ENCODE measurements around the gene LRRC8B. TPM values are rescaled to one million over a fixed set of nuclear protein-coding genes. Genes with fewer than 3 reads are reported as not detected.
A peak's percentile ranks its signal among the peaks of the same experiment; 100 is the strongest.
"Not testable (repeated sequence)": the region's sequence is repeated elsewhere in the genome, so short reads cannot be mapped to it uniquely, and the experiment has no call there.

The LRRC8B gene
- polyA plus RNA-seq, 2 of the 4 experiments (the other 2 are of a cell fraction) = 3.2 to 10.3 TPM

DNA sequence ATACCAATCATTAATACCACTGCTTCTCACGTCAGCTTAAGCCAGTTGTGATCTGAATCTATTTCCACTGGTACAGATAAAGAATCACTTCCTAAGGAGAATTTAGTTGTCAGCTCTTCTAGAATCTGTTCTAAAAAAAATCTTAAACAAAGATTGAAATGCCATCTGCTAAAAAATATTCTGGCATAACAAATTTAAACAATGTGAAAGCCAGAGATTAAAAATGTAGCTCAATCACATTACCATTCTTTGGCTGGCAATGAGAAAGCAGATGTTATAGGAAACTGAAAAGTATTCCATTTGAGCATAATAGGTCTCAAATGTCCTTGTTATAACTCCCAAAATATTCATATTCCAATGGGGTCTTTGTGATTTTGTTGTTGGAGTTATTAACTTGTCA, 21.7 kb upstream of the LRRC8B start:
- DNase-seq (ENCODE audit: low read depth in 1 of 2, low spot score in 1 of 2) = no peak
- no peak for FAIRE-seq
- POLR2A ChIA-PET = no interaction called here
- H3K4me3 ChIP-seq = no peak overlapping the region
- no peak overlapping the region for H3K27ac ChIP-seq
- no peak for ATAC-seq
- H3K4me1 ChIP-seq = no peaks in the 10 kb centered on the region
- no peak overlapping the region for H3K4me2 ChIP-seq
- WGBS (ENCODE audit: missing lambda C conversion rate) = 88% methylated on average over 1 of the region's 1 CpG
- TF ChIP-seq NPAS2 (CRISPR knock-in tag; IDR thresholded peaks at IDR 0.05; ENCODE audit: borderline replicate concordance) = no peak
- TF ChIP-seq BHLHE40 (IDR thresholded peaks at IDR 0.05; ENCODE audit: low read depth, low read length) = no peak
- no peak for TF ChIP-seq ZC3H11A (IDR thresholded peaks at IDR 0.05)
- no peak for TF ChIP-seq JUNB (IDR thresholded peaks at IDR 0.05)
- TF ChIP-seq HEYL (CRISPR knock-in tag; IDR thresholded peaks at IDR 0.05) = no peak
- TF ChIP-seq HOXB5 (CRISPR knock-in tag; IDR thresholded peaks at IDR 0.05) = no peak
- TF ChIP-seq HOXB13 (CRISPR knock-in tag; IDR thresholded peaks at IDR 0.05; ENCODE audit: low read depth) = no peak
- no peak for TF ChIP-seq MAZ (IDR thresholded peaks at IDR 0.05; ENCODE audit: borderline replicate concordance, low read depth, low read length)
- no peak for TF ChIP-seq RFX5 (IDR thresholded peaks at IDR 0.05)
- TF ChIP-seq FOSL2 (IDR thresholded peaks at IDR 0.05) = no peak
- TF ChIP-seq FOSL2 (CRISPR knock-in tag; IDR thresholded peaks at IDR 0.05) = no peak
- CTCF ChIA-PET = no interaction called here
- H3K9me3 ChIP-seq = no peaks in the 10 kb centered on the region

GRCh38 chr1:89503690-89504089, 20.9 kb upstream of the LRRC8B start:
- Histone ChIP-seq H3K4me1 (no peaks in the 10 kb centered on the region), H3K27ac (no peak overlapping the region), H3K4me3 (no peak overlapping the region), H3K4me2 (no peak overlapping the region), H3K9me3 (no peaks in the 10 kb centered on the region)
- WGBS (ENCODE audit: missing lambda C conversion rate) = 43% methylated on average over 2 of the region's 2 CpGs
- ATAC-seq (no peak), DNase-seq (ENCODE audit: low read depth in 1 of 2, low spot score in 1 of 2) (no peak), FAIRE-seq (no peak)
- ChIA-PET CTCF (interaction anchor here (0.9 kb wide), 1 partner anchor 20 kb away, joined by 3 read pairs; no protein-coding TSS in a partner anchor), POLR2A (no interaction called here)
- TF ChIP-seq ZFP36 (IDR thresholded peaks at IDR 0.05; ENCODE audit: borderline replicate concordance, partially characterized antibody) (no peak), MAZ (IDR thresholded peaks at IDR 0.05; ENCODE audit: borderline replicate concordance, low read depth, low read length) (no peak), RFX5 (IDR thresholded peaks at IDR 0.05) (no peak)

- H3K4me1 ChIP-seq; H3K9me3 ChIP-seq; DNase-seq (ENCODE audit: low read depth in 1 of 2, low spot score in 1 of 2); POLR2A ChIA-PET; H3K4me3 ChIP-seq; H3K27ac ChIP-seq; H3K4me2 ChIP-seq; ATAC-seq; CTCF ChIA-PET; FAIRE-seq: not testable (repeated sequence)
- WGBS (ENCODE audit: missing lambda C conversion rate) = 67% methylated on average over 5 of the region's 5 CpGs
These were observed 14.6 kb upstream of the LRRC8B start for GRCh38 chr1:89510061-89510460.

- no peak for DNase-seq (ENCODE audit: low read depth in 1 of 2, low spot score in 1 of 2)
- WGBS (ENCODE audit: missing lambda C conversion rate) = 38% methylated on average over 1 of the region's 1 CpG
- peaks cover 22% of the 10 kb centered on the region for H3K4me1 ChIP-seq
- POLR2A ChIA-PET = no interaction called here
- no peak overlapping the region for H3K4me3 ChIP-seq
- TF ChIP-seq JUN (IDR thresholded peaks at IDR 0.05) = no peak
- TF ChIP-seq ESRRA (IDR thresholded peaks at IDR 0.05; ENCODE audit: borderline replicate concordance, low read length) = no peak
- TF ChIP-seq ZNF302 (CRISPR knock-in tag; IDR thresholded peaks at IDR 0.05) = no peak
- H3K27ac ChIP-seq = no peak overlapping the region
- H3K9me3 ChIP-seq = no peaks in the 10 kb centered on the region
- CTCF ChIA-PET = no interaction called here
- FAIRE-seq = no peak
- no peak for ATAC-seq
- H3K4me2 ChIP-seq = no peak overlapping the region
These were observed 11.5 kb upstream of the LRRC8B start for GRCh38 chr1:89512996-89513720.

DNA sequence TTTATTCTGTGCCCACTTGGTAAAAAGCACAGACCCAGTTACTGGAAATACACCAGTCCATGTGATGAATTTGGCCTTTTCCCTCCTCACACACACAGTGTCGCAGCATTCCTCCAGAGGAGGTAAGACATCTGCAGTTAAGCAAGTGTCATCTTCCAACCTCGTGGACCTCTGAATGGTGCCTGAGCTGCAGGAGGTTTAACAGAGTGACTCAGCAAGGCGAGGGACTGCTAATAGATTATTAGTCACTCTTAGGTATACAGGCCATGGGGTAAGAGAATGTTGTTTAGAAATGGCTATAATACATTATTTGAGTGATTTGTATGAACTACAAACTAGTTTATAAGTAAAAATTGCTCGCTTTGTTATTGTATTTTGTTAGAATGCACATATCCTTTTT, 8.6 kb upstream of the LRRC8B start:
- Histone ChIP-seq H3K4me3 (no peak overlapping the region), H3K4me1 (peaks cover 32% of the 10 kb centered on the region), H3K27ac (peak overlapping the region; percentile 49 to 72), H3K9me3 (no peaks in the 10 kb centered on the region), H3K4me2 (peak overlapping the region; percentile 47)
- ATAC-seq = peak; percentile 97 to 99
- ChIA-PET CTCF (interaction anchor here (1.1 to 1.3 kb wide), 2 partner anchors 32 to 247 kb away, joined by 4 read pairs; no protein-coding TSS in a partner anchor), POLR2A (no interaction called here)
- peak; percentile 73 to 75 for DNase-seq (ENCODE audit: low read depth in 1 of 2, low spot score in 1 of 2)
- 11% methylated on average over 4 of the region's 4 CpGs for WGBS (ENCODE audit: missing lambda C conversion rate)
- FAIRE-seq = no peak
- peak; percentile 44; the same call in 1 of the 2 replicates for TF ChIP-seq NFE2L2 (conservative IDR thresholded peaks at IDR 0.05; ENCODE audit: low read length)
- no peak for TF ChIP-seq EHF (CRISPR knock-in tag; IDR thresholded peaks at IDR 0.05)
- peak; percentile 47; the same call in 1 of the 2 replicates for TF ChIP-seq MYC (IDR thresholded peaks at IDR 0.05; ENCODE audit: borderline replicate concordance, low read length)
- TF ChIP-seq JUN (IDR thresholded peaks at IDR 0.05) = 0 out of 5 replicates have a peak, but pooled peaks of 1 of the 2 experiments have one; percentile 19
- TF ChIP-seq E2F6 (IDR thresholded peaks at IDR 0.05; ENCODE audit: borderline replicate concordance, low read depth) = peak; percentile 67; the same call in 1 of the 2 replicates
- peak; percentile 68 for TF ChIP-seq MAFK (IDR thresholded peaks at IDR 0.05; ENCODE audit: partially characterized antibody)
- TF ChIP-seq USF2 (IDR thresholded peaks at IDR 0.05) = no peak
- TF ChIP-seq GATA3 (IDR thresholded peaks at IDR 0.05; ENCODE audit: borderline replicate concordance) = no peak
- TF ChIP-seq HEYL (CRISPR knock-in tag; IDR thresholded peaks at IDR 0.05) = no peak
- 0 out of 2 replicates have a peak, but pooled peaks have one; percentile 17 for TF ChIP-seq FOSL2 (IDR thresholded peaks at IDR 0.05)
- peak; percentile 77 for TF ChIP-seq FOSL2 (CRISPR knock-in tag; IDR thresholded peaks at IDR 0.05)
- TF ChIP-seq, protein P1, sequence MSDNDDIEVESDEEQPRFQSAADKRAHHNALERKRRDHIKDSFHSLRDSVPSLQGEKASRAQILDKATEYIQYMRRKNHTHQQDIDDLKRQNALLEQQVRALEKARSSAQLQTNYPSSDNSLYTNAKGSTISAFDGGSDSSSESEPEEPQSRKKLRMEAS (IDR thresholded peaks at IDR 0.05) = peak; percentile 90
- no peak for TF ChIP-seq TP53 (CRISPR knock-in tag; IDR thresholded peaks at IDR 0.05)
- TF ChIP-seq CEBPB (IDR thresholded peaks at IDR 0.05) = peak in 1 of 2 experiments; percentile 12; a peak in 1 of 4 replicates

All from A549 (cell line).